Measurements from ENCODE around the gene SLC1A1. TPM values are rescaled to one million over a fixed set of nuclear protein-coding genes. Genes with fewer than 3 reads are reported as not detected.

Gene SLC1A1
- total and polyA plus RNA-seq, 4 donors = 5.1 to 13.8 (median 5.4) TPM

- 62 to 88% methylated on average over 2 of the region's 2 CpGs for WGBS, 2 donors
- H3K4me3 ChIP-seq = no peak overlapping the region
Measured at GRCh38 chr9:4594994-4595393, 104.7 kb downstream of the SLC1A1 start.

GRCh38 chr9:4596165-4596922 is 106.1 kb downstream of the SLC1A1 start:
- Histone ChIP-seq H3K36me3 (ENCODE audit: control insufficient read depth in 4 of 4, insufficient read depth in 4 of 4, low read length in 4 of 4) (no peaks in the 10 kb centered on the region), H3K4me3 (no peak overlapping the region), H3K4me1 (ENCODE audit: control insufficient read depth in 5 of 5, insufficient read depth in 5 of 5, low read length in 5 of 5) (peaks cover 0 to 13% (median 0%) of the 10 kb centered on the region in 5 donors), H3K9me3 (ENCODE audit: control insufficient read depth in 4 of 4, insufficient read depth in 3 of 4, low read length in 3 of 4) (no peaks in the 10 kb centered on the region), H3K9ac (ENCODE audit: insufficient read depth in 1 of 2, low read length in 2 of 2) (no peak overlapping the region), H3K27ac (ENCODE audit: low read depth in 1 of 2, low read length in 1 of 2) (peak overlapping the region in 1 of 2 donors; percentile 10), H3K27me3 (ENCODE audit: control insufficient read depth in 3 of 3, insufficient read depth in 3 of 3, low read length in 2 of 3) (no peaks in the 10 kb centered on the region)
- 52 to 53% methylated on average over 11 of the region's 11 CpGs for WGBS, 2 donors
- DNase-seq (peak in 2 of 3 donors; percentile 5 to 17), ATAC-seq (ENCODE audit: insufficient read depth, low FRiP score) (no peak)
- no peak for TF ChIP-seq CTCF (IDR thresholded peaks at IDR 0.05; ENCODE audit: control extremely low read depth, extremely low read depth)

More at GRCh38 chr9:4594994-4595393, 104.7 kb downstream of the SLC1A1 start:
- Histone ChIP-seq H3K4me1 (ENCODE audit: control insufficient read depth in 5 of 5, insufficient read depth in 5 of 5, low read length in 5 of 5) (peaks cover 0 to 24% (median 6%) of the 10 kb centered on the region in 5 donors), H3K36me3 (ENCODE audit: control insufficient read depth in 4 of 4, insufficient read depth in 4 of 4, low read length in 4 of 4) (no peaks in the 10 kb centered on the region), H3K9me3 (ENCODE audit: control insufficient read depth in 4 of 4, insufficient read depth in 3 of 4, low read length in 3 of 4) (no peaks in the 10 kb centered on the region), H3K27ac (ENCODE audit: low read depth in 1 of 2, low read length in 1 of 2) (no peak overlapping the region), H3K9ac (ENCODE audit: insufficient read depth in 1 of 2, low read length in 2 of 2) (no peak overlapping the region), H3K27me3 (ENCODE audit: control insufficient read depth in 3 of 3, insufficient read depth in 3 of 3, low read length in 2 of 3) (no peaks in the 10 kb centered on the region)
- DNase-seq = no peak
- TF ChIP-seq CTCF (IDR thresholded peaks at IDR 0.05; ENCODE audit: control extremely low read depth, extremely low read depth) = no peak
- ATAC-seq (ENCODE audit: insufficient read depth, low FRiP score) = no peak

GRCh38 chr9:4600368-4600767 is 110.1 kb downstream of the SLC1A1 start:
- no peaks in the 10 kb centered on the region for H3K27me3 ChIP-seq (ENCODE audit: control insufficient read depth in 3 of 3, insufficient read depth in 3 of 3, low read length in 2 of 3)
- no peak for TF ChIP-seq CTCF (IDR thresholded peaks at IDR 0.05; ENCODE audit: control extremely low read depth, extremely low read depth)
- no peak overlapping the region for H3K27ac ChIP-seq (ENCODE audit: low read depth in 1 of 2, low read length in 1 of 2)
- DNase-seq (no peak), ATAC-seq (ENCODE audit: insufficient read depth, low FRiP score) (no peak)
- H3K4me1 ChIP-seq (ENCODE audit: control insufficient read depth in 5 of 5, insufficient read depth in 5 of 5, low read length in 5 of 5) = peaks cover 0 to 9% (median 0%) of the 10 kb centered on the region in 5 donors
- WGBS, 2 donors = 27 to 62% methylated on average over 1 of the region's 1 CpG
- no peak overlapping the region for H3K4me3 ChIP-seq
- H3K9ac ChIP-seq (ENCODE audit: insufficient read depth in 1 of 2, low read length in 2 of 2) = no peak overlapping the region
- H3K9me3 ChIP-seq (ENCODE audit: control insufficient read depth in 4 of 4, insufficient read depth in 3 of 4, low read length in 3 of 4) = no peaks in the 10 kb centered on the region
- peaks cover 0 to 2% (median 0%) of the 10 kb centered on the region in 4 donors for H3K36me3 ChIP-seq (ENCODE audit: control insufficient read depth in 4 of 4, insufficient read depth in 4 of 4, low read length in 4 of 4)
